ENCODE results near the gene MYLK2. TPM values are rescaled to one million over a fixed set of nuclear protein-coding genes. Genes with fewer than 3 reads are reported as not detected.

The MYLK2 gene
- total RNA-seq, 2 donors from 2014 or later, result 4.9 to 9.3 TPM

- Histone ChIP-seq H3K36me3 (replicated peaks in 1 of 2; ENCODE audit: insufficient read depth in 1 of 2, low read depth in 2 of 2) (no peaks in the 10 kb centered on the region), H3K27me3 (no peaks in the 10 kb centered on the region), H3K4me3 (peak overlapping the region in 1 of 2 donors; percentile 49), H3K9me3 (no peaks in the 10 kb centered on the region), H3K27ac (peak overlapping the region in 3 of 4 donors; percentile 56 to 84 (median 70)), H3K4me1 (peaks cover 4% of the 10 kb centered on the region)
- DNase-seq, result peak; percentile 94 to 98 (median 97)
- ATAC-seq, result peak; percentile 98
- WGBS, 2 donors, result 3 to 6% methylated on average over 43 to 45 of the region's 45 CpGs
- TF ChIP-seq POLR2A (IDR thresholded peaks at IDR 0.05), result peak in 2 of 3 donors; percentile 70 to 74
- peak in 2 of 7 experiments; percentile 8 to 25 for TF ChIP-seq CTCF (IDR thresholded peaks at IDR 0.05)
- intact Hi-C loops (cut with DNase I), result no loop called here
Measured at GRCh38 chr20:31879143-31879987, 60.2 kb downstream of the MYLK2 start.

- DNase-seq, result no peak
- H3K36me3 ChIP-seq (replicated peaks in 1 of 2; ENCODE audit: insufficient read depth in 1 of 2, low read depth in 2 of 2), result no peaks in the 10 kb centered on the region
- no peak overlapping the region for H3K27ac ChIP-seq
- WGBS, 2 donors, result 36 to 43% methylated on average over 5 of the region's 5 CpGs
- intact Hi-C loops (cut with DNase I), result no loop called here
- peaks cover 4% of the 10 kb centered on the region for H3K4me1 ChIP-seq
- no peak for ATAC-seq
- no peak overlapping the region for H3K4me3 ChIP-seq
- no peak for TF ChIP-seq POLR2A (IDR thresholded peaks at IDR 0.05)
- no peak for TF ChIP-seq CTCF (IDR thresholded peaks at IDR 0.05)
- no peaks in the 10 kb centered on the region for H3K9me3 ChIP-seq
- no peaks in the 10 kb centered on the region for H3K27me3 ChIP-seq
Measured at GRCh38 chr20:31881945-31882344, 62.8 kb downstream of the MYLK2 start.

- Histone ChIP-seq H3K27ac (no peak overlapping the region), H3K4me3 (no peak overlapping the region), H3K36me3 (replicated peaks in 1 of 2; ENCODE audit: insufficient read depth in 1 of 2, low read depth in 2 of 2) (no peaks in the 10 kb centered on the region), H3K27me3 (no peaks in the 10 kb centered on the region), H3K4me1 (peaks cover 4% of the 10 kb centered on the region), H3K9me3 (no peaks in the 10 kb centered on the region)
- TF ChIP-seq CTCF (IDR thresholded peaks at IDR 0.05), result no peak
- TF ChIP-seq POLR2A (IDR thresholded peaks at IDR 0.05), result no peak
- no peak for ATAC-seq
- intact Hi-C loops (cut with DNase I), result no loop called here
- no peak for DNase-seq
Measured at GRCh38 chr20:31883829-31884228, 64.7 kb downstream of the MYLK2 start.

Small RNA genes within 50 kb of the gene (small RNA-seq; reads per million reads assigned to genes)
- gene AL160175.1, result not detected

Other genes with a start within 250 kb of the MYLK2 start
- gene ID1, start 214.1 kb upstream of the MYLK2 start, total RNA-seq, result 100 to 1,000 TPM; 169 to 245 TPM
- gene COX4I2, start 181.4 kb upstream of the MYLK2 start, total RNA-seq, result not detected
- 100 to 1,000 TPM in 1 of 2 donors, 10 to 100 TPM in 1; 96.2 to 103 TPM for gene BCL2L1, start 96.5 kb upstream of the MYLK2 start, total RNA-seq
- not detected for gene TPX2, start 80.1 kb upstream of the MYLK2 start, total RNA-seq
- gene FOXS1, start 26.2 kb downstream of the MYLK2 start, total RNA-seq, result 1 to 10 TPM in 1 of 2 donors, not detected in 1; 3.0 TPM
- gene DUSP15, start 51.2 kb downstream of the MYLK2 start, total RNA-seq, result 1 to 10 TPM; 2.9 to 3.6 TPM
- under 1 TPM; 0.52 to 0.99 TPM for gene TTLL9, start 51.3 kb downstream of the MYLK2 start, total RNA-seq
- 1 to 10 TPM; 5.4 to 7.9 TPM for gene PDRG1, start 132.7 kb downstream of the MYLK2 start, total RNA-seq
- gene XKR7, start 148.8 kb downstream of the MYLK2 start, total RNA-seq, result under 1 TPM; 0.26 to 0.33 TPM
- 1 to 10 TPM; 3.4 to 5.9 TPM for gene CCM2L, start 191.1 kb downstream of the MYLK2 start, total RNA-seq
- 1 to 10 TPM; 2.1 to 4.3 TPM for gene HCK, start 232.9 kb downstream of the MYLK2 start, total RNA-seq

All from body of pancreas (tissue), 4 donors.